DMS114 treated with DMSO at 0.1 percent for 48 hours (cell line): ENCODE data around the gene LRRK2.
"Not testable (repeated sequence)": the region's sequence is repeated elsewhere in the genome, so short reads cannot be mapped to it uniquely, and the experiment has no call there.

ENCODE experiments used
- DNase-seq: peaks from one replicate; lab custom pipeline; 2025; ENCODE audit not compliant: unreplicated experiment; lab: John Stamatoyannopoulos, UW

LRRK2 gene

GRCh38 chr12:40312982-40313576 is 88.3 kb downstream of the LRRK2 start:
- DNase-seq: peak; percentile 35

GRCh38 chr12:40313928-40314327 is 89.1 kb downstream of the LRRK2 start:
- no peak for DNase-seq

- no peak for DNase-seq
Measured at GRCh38 chr12:40314927-40315326, 90.1 kb downstream of the LRRK2 start.

GRCh38 chr12:40315375-40315774 is 90.6 kb downstream of the LRRK2 start:
- DNase-seq: no peak

GRCh38 chr12:40324261-40324660 is 99.5 kb downstream of the LRRK2 start:
- no peak for DNase-seq

- DNase-seq: peak; percentile 60
Measured at GRCh38 chr12:40325349-40325960, 100.7 kb downstream of the LRRK2 start.

- no peak for DNase-seq
Measured at GRCh38 chr12:40327535-40327934, 102.7 kb downstream of the LRRK2 start.

GRCh38 chr12:40330180-40330579 is 105.4 kb downstream of the LRRK2 start:
- DNase-seq: no peak

GRCh38 chr12:40331886-40332285 is 107.1 kb downstream of the LRRK2 start:
- DNase-seq: no peak

- DNase-seq: no peak
Measured at GRCh38 chr12:40335991-40336390, 111.2 kb downstream of the LRRK2 start.

- DNase-seq: peak; percentile 23
Measured at GRCh38 chr12:40336573-40337199, 111.9 kb downstream of the LRRK2 start.

GRCh38 chr12:40338071-40338470 is 113.3 kb downstream of the LRRK2 start:
- no peak for DNase-seq

- no peak for DNase-seq
Measured at GRCh38 chr12:40338621-40339020, 113.8 kb downstream of the LRRK2 start.

- no peak for DNase-seq
Measured at GRCh38 chr12:40342010-40342409, 117.2 kb downstream of the LRRK2 start.

- DNase-seq: no peak
Measured at GRCh38 chr12:40343124-40343523, 118.3 kb downstream of the LRRK2 start.

GRCh38 chr12:40344312-40344711 is 119.5 kb downstream of the LRRK2 start:
- no peak for DNase-seq

- no peak for DNase-seq
Measured at GRCh38 chr12:40351976-40352375, 127.2 kb downstream of the LRRK2 start.

- DNase-seq: no peak
Measured at GRCh38 chr12:40375076-40375475, 150.3 kb downstream of the LRRK2 start.

- DNase-seq: no peak
Measured at GRCh38 chr12:40376533-40377267, 151.9 kb downstream of the LRRK2 start.

- DNase-seq: no peak
Measured at GRCh38 chr12:40378691-40379090, 153.9 kb downstream of the LRRK2 start.

GRCh38 chr12:40382217-40382616 is 157.4 kb downstream of the LRRK2 start:
- no peak for DNase-seq

- DNase-seq: not testable (repeated sequence)
Measured at GRCh38 chr12:40387279-40387678, 162.5 kb downstream of the LRRK2 start.
